SU-DHL-6 (cell line): ENCODE measurements around the gene C12orf50.
"Not testable (repeated sequence)": the region's sequence is repeated elsewhere in the genome, so short reads cannot be mapped to it uniquely, and the experiment has no call there.

Experiments
- EZH2phosphoT487 ChIP-seq: fragments of 200-600 bp; sonication (generic), shearing (Covaris generic); conservative IDR thresholded peaks from 2 replicates; pipeline ENCODE4 v1.6.1; 2018; ENCODE audit warnings: mild to moderate bottlenecking, antibody characterized with exemption, low read length, moderate library complexity, mixed read lengths
- TF ChIP-seq, protein P1 (sequence below): fragments of 200-600 bp; sonication (generic); IDR thresholded peaks from one replicate; pipeline ENCODE4 v1.5.1; 2017; ENCODE audit warnings: antibody characterized with exemption, mild to moderate bottlenecking, low read length, moderate library complexity; ENCODE audit not compliant: insufficient read depth, poor library complexity, severe bottlenecking

DNA sequence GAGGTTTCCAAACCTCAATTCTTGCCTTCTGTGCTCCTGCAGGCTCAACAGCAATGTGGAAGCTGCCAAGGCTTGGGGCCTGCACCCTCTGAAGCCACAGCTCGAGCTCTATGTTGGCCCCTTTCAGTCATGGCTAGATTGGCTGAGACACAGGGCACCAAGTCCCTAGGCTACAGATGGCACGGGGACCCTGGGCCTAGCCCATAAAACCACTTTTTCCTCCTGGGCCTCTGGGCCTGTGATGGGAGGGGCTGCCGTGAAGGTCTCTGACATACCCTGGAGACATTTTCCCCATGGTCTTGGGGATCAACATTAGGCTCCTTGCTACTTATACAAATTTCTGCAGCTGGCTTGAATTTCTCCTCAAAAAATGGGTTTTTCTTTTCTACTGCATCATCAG is 2.0 kb upstream of the C12orf50 start:
- TF ChIP-seq, protein P1, sequence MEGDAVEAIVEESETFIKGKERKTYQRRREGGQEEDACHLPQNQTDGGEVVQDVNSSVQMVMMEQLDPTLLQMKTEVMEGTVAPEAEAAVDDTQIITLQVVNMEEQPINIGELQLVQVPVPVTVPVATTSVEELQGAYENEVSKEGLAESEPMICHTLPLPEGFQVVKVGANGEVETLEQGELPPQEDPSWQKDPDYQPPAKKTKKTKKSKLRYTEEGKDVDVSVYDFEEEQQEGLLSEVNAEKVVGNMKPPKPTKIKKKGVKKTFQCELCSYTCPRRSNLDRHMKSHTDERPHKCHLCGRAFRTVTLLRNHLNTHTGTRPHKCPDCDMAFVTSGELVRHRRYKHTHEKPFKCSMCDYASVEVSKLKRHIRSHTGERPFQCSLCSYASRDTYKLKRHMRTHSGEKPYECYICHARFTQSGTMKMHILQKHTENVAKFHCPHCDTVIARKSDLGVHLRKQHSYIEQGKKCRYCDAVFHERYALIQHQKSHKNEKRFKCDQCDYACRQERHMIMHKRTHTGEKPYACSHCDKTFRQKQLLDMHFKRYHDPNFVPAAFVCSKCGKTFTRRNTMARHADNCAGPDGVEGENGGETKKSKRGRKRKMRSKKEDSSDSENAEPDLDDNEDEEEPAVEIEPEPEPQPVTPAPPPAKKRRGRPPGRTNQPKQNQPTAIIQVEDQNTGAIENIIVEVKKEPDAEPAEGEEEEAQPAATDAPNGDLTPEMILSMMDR: not testable (repeated sequence)
- TF ChIP-seq EZH2phosphoT487: not testable (repeated sequence)
